Choroid plexus epithelial cell (primary cell): ENCODE measurements around the gene C10orf53.

Experiments
- DNase-seq: peaks from one replicate; pipeline ENCODE4 v3.0.0-alpha.2; 2010; ENCODE audit warnings: low read depth
- H3K4me3 ChIP-seq: 2 replicates; pipeline ENCODE4 v1.5.1; 2011; ENCODE audit warnings: low read depth, mild to moderate bottlenecking, control low read depth, low read length, moderate library complexity
- TF ChIP-seq, protein P1 (sequence below): conservative IDR thresholded peaks from 2 replicates; pipeline ENCODE4 v1.5.1; 2011; ENCODE audit warnings: low read depth, mild to moderate bottlenecking, control low read depth, inconsistent platforms, low read length, moderate library complexity

The C10orf53 gene

DNA sequence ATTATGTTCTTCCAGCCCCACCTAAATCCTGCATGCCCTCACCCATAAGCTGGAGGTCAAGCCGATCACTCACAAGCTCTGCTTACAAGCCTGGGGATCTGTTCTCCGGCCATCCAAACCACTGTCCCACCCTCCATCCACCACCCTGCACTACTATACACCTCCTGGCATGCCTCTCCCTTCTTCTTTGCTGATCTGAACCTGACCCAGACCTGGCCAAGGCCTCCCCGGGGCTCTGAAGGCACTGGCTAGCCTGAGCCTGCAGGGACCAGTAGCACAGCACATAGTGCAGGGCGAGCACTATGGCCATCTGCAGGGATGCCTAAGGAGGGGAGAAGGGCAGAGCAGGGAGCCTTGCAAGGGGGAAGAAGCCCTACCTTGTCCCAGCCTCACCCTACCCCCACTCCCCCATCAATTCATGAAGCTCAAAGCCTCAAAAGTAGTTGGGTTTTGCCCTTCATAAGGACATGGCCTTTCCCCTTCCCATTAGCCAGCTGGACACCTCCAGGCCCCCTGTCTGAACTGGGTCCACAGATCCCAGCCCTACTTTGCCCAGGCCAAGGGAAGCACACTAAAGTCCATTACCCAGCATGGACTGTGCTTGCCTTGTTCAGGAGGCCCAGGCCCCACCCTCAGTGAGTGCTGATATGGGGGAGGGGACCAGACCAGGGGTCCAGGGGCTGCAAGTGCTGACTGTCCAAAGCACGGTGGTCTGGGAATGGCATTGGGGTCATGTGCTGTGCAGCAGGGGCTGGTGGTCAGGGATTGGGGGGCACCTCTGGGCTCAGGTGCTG, 36.0 kb upstream of the C10orf53 start:
- TF ChIP-seq, protein P1, sequence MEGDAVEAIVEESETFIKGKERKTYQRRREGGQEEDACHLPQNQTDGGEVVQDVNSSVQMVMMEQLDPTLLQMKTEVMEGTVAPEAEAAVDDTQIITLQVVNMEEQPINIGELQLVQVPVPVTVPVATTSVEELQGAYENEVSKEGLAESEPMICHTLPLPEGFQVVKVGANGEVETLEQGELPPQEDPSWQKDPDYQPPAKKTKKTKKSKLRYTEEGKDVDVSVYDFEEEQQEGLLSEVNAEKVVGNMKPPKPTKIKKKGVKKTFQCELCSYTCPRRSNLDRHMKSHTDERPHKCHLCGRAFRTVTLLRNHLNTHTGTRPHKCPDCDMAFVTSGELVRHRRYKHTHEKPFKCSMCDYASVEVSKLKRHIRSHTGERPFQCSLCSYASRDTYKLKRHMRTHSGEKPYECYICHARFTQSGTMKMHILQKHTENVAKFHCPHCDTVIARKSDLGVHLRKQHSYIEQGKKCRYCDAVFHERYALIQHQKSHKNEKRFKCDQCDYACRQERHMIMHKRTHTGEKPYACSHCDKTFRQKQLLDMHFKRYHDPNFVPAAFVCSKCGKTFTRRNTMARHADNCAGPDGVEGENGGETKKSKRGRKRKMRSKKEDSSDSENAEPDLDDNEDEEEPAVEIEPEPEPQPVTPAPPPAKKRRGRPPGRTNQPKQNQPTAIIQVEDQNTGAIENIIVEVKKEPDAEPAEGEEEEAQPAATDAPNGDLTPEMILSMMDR: no peak
- no peak for DNase-seq
- H3K4me3 ChIP-seq: no peak overlapping the region

DNA sequence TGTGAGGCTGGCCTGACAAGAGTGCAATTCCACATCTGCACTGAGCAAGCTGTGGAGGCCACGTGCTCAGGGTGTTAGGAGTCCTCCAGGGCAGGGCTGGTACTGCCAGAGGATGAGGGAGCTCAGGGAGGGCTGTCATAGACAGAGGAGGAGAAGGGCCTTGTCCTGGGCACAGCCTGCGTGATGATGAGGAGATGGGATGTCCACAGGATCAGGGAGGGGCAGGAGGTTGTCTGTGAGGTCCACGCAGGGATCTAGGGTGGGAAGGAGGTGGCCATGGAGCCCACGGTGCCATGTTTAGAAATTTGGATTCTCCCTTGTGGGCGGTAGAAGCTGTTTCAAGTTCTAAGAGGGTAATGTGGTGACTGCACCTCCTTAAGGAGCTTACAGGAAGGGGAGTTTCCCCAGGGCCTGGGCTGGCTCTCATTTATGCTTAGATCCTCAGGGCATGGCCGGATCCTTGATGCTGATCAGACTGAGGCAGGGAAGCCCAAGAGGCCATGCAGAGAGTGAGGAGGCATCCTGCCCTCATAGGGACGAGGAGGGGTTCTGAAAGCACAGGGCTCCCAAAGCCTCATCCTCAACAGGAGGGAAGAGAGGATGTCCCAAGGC, 35.3 kb upstream of the C10orf53 start:
- TF ChIP-seq, protein P1: no peak
- no peak overlapping the region for H3K4me3 ChIP-seq
- no peak for DNase-seq

DNA sequence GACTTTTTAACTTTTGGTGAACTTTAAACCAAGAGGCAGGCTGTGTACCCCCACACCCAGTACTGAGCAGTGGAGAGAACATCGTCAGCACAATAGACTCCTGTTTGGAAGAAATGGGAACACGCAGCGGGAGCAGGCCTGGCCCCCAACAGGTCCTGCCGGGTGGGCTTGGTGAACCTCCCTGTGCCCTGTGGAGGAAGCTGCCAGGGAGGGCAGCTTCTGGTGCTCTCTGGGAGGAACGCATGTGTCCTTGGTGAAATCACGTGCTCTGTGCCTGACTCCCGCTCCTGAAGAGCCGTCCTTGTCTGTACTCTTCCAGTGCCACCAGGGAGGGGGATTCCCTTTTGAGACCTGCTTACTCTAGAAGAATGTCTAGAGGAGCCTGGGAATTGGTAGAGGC, 34.0 kb upstream of the C10orf53 start:
- DNase-seq: no peak
- TF ChIP-seq, protein P1: no peak
- no peak overlapping the region for H3K4me3 ChIP-seq

DNA sequence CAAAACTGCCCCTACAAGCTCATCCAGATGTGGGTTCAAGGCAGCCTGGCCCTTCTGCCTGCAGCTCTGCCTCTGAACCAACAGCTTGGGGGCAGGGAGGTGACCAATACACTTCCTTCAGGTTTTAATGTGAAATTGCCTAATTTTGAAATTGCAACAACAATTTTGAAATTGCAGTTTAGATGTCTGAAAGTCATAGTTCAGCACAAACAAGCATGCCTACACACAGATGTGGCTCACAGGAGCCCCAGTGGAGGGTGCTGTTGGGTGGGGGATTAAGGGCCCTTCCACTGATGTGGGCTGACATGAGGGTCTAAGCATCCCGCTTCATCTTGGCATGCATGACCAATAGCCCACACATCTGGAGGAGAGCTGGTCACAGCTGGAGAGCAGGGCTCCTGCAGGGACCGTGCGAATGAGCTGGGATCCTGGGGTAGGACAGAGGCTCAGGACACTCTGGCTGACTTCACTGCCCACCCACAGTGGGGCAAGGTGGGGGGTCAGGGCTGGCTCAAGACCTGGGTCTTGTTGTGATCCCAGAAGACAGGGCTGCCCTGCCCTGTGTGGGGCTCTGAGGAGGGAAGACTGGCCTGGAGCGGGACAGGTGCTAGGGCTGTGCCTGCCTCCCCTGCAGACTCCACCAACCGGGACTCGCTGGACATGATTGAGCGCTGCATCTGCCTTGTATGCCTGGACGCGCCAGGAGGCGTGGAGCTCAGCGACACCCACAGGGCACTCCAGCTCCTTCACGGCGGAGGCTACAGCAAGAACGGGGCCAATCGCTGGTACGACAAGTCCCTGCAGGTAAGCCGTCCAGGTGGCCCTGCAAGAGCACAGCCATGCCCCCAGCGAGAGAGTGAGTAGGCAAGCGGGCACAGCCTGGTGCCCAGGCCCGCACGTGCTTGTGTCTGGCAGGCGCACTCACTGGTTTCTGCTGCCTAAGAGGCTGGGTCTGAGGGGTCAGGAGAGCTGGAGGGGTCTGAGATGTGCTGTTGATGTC, 33.3 kb upstream of the C10orf53 start:
- DNase-seq: no peak
- TF ChIP-seq, protein P1: no peak
- H3K4me3 ChIP-seq: no peak overlapping the region

DNA sequence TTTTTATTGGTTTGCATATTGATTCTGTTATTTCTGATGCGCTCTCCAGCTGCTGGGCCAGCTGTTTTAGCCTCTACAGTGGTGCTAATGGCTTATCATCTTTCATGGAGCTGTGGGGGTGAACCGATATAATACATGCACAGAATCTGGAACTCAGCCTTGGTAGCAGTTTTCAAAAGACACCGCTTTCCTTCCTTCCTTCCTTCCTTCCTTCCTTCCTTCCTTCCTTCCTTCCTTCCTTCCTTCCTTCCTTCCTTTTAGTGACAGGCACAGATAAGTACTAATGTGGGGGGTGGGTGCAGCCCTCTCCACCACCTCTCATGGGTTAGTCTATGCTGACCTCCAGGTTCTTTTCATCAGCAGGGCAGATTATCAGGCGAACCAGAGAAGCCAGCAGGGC, 31.9 kb upstream of the C10orf53 start:
- TF ChIP-seq, protein P1: no peak

DNA sequence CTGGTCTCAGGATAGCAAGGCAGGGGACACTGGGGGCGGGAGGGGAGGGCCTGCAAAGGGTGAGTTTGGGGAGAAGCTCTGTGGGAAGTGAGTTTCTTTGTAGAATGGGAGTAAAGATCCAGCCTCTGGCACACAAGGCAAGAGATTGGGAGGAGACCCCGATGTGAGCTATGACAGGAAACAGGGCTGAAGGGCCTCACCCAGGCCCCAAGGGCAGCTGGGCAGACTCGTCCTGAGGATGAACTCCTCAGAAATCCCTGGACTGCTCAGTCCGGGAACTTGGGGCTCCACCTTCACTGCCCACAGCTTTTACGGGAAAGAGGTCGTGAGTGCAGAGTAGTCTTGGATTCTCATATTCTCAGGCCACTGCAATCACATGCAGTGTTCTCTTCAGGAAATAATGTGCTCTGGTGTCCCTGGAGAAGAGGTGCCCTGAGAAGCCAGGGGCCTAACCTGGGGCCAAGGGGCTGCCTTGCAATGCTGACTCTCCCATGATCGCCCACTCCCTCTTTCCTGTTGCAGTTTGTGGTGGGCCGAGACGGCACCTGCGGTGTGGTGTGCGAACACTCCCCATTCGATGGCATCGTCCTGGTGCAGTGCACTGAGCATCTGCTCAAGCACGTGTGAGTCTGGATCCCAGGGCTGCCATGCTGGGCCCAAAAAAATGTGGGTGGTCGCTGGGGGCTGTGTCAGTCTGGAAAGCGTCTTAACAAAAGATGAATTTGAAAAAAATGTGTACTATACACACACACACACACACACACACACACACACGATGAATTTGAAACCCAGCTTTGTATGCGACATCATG, 31.3 kb upstream of the C10orf53 start:
- TF ChIP-seq, protein P1: no peak

More for the DNA sequence above, 31.9 kb upstream of the C10orf53 start:
- H3K4me3 ChIP-seq: no peak overlapping the region
- DNase-seq: no peak

More for the DNA sequence above, 31.3 kb upstream of the C10orf53 start:
- H3K4me3 ChIP-seq: no peak overlapping the region
- DNase-seq: no peak
